ENCODE results near the gene RPL36. TPM values are rescaled to one million over a fixed set of nuclear protein-coding genes. Genes with fewer than 3 reads are reported as not detected.

The RPL36 gene
- polyA plus RNA-seq, 1 donor (not counting 4 experiments of a cell fraction or from before 2014, with no cell fraction given), result 636 TPM

DNA sequence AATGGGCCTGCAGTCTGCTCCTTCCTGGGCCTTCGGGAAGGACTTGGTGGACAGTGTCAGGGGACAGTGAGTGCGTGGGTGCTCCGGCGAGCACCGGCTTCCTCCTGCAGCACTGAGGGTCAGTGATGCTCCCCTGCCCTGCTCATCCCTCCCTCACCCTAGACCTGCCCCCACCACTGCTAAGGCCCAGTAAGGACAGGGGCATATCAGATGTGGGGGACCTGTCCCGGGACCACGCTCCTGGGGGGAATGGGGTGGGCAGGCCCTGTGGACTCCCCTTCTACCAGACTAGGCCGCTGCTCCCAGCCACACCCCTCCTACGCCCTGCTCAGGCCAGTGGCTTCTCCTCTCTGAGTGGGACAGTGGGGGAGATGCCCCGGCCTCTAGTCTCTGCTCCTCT is 13.0 kb upstream of the RPL36 start:
- Histone ChIP-seq H3K79me2 (ENCODE audit: control insufficient read depth, insufficient read depth, low read length) (peaks cover 10% of the 10 kb centered on the region), H3K9ac (ENCODE audit: control insufficient read depth, extremely low read depth, insufficient read depth, low read length) (no peak overlapping the region), H4K20me1 (ENCODE audit: control insufficient read depth, extremely low read depth, insufficient read depth, low read length) (no peaks in the 10 kb centered on the region), H3K9me1 (ENCODE audit: control insufficient read depth, extremely low read depth, insufficient read depth, low read length) (no peaks in the 10 kb centered on the region), H3K27me3 (ENCODE audit: control insufficient read depth, extremely low read depth, insufficient read depth, low read length) (no peaks in the 10 kb centered on the region), H2AFZ (ENCODE audit: control insufficient read depth, low read length) (no peak overlapping the region), H3K27ac (ENCODE audit: control insufficient read depth, insufficient read depth, low read length) (no peak overlapping the region), H3K4me1 (ENCODE audit: control insufficient read depth, extremely low read depth, insufficient read depth, low read length) (peaks cover 11% of the 10 kb centered on the region), H3K9me3 (ENCODE audit: control insufficient read depth, low read depth, low read length) (no peaks in the 10 kb centered on the region), H3K4me2 (ENCODE audit: control insufficient read depth, extremely low read depth, insufficient read depth, low read depth, low read length) (no peak overlapping the region), H3K36me3 (ENCODE audit: control insufficient read depth in 2 of 2, extremely low read depth in 1 of 2, insufficient read depth in 2 of 2, low read length in 2 of 2) (peaks cover 4 to 8% of the 10 kb centered on the region in 2 experiments), H3K4me3 (ENCODE audit: control insufficient read depth in 2 of 3, extremely low read depth in 1 of 3, insufficient read depth in 2 of 3, low read depth in 1 of 3, low read length in 3 of 3) (no peak overlapping the region)
- no peak for TF ChIP-seq EZH2 (IDR thresholded peaks at IDR 0.05; ENCODE audit: low read length)
- TF ChIP-seq, protein P1, sequence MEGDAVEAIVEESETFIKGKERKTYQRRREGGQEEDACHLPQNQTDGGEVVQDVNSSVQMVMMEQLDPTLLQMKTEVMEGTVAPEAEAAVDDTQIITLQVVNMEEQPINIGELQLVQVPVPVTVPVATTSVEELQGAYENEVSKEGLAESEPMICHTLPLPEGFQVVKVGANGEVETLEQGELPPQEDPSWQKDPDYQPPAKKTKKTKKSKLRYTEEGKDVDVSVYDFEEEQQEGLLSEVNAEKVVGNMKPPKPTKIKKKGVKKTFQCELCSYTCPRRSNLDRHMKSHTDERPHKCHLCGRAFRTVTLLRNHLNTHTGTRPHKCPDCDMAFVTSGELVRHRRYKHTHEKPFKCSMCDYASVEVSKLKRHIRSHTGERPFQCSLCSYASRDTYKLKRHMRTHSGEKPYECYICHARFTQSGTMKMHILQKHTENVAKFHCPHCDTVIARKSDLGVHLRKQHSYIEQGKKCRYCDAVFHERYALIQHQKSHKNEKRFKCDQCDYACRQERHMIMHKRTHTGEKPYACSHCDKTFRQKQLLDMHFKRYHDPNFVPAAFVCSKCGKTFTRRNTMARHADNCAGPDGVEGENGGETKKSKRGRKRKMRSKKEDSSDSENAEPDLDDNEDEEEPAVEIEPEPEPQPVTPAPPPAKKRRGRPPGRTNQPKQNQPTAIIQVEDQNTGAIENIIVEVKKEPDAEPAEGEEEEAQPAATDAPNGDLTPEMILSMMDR (optimal IDR thresholded peaks at IDR 0.05 in 1 of 3, IDR thresholded peaks at IDR 0.05 in 1 of 3, conservative IDR thresholded peaks at IDR 0.05 in 1 of 3; ENCODE audit: extremely low read depth in 1 of 3, insufficient read depth in 2 of 3, low read length in 3 of 3), result no peak
- dilution Hi-C loops (cut with MboI; ENCODE audit: extremely low pct_ligation_motif_present, low sequenced_read_pairs), result no loop called here
- no peak for DNase-seq (ENCODE audit: low read depth, low spot score)
- no peak for FAIRE-seq

DNA sequence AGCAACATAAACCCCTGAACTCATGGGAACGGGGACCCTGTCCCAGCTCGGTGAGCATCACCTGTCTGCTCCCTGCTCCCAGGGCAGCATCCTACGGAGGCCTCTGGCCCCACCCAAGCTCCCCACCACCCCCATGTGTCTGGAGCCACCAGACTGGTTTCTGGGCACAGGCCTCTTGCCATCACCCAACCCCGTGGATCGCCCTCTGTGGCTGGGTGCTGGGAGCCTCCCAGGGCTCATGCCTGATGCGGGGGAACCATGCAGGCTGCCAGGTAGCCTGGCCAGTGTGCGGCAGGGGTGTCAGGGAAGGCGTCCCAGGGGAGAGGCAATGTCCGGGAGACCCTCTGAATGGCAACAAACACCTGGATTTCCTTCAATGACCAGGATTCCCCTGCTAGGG is 12.5 kb upstream of the RPL36 start:
- no peak for FAIRE-seq
- Histone ChIP-seq H3K4me3 (ENCODE audit: control insufficient read depth in 2 of 3, extremely low read depth in 1 of 3, insufficient read depth in 2 of 3, low read depth in 1 of 3, low read length in 3 of 3) (no peak overlapping the region), H3K36me3 (ENCODE audit: control insufficient read depth in 2 of 2, extremely low read depth in 1 of 2, insufficient read depth in 2 of 2, low read length in 2 of 2) (peaks cover 4 to 8% of the 10 kb centered on the region in 2 experiments), H4K20me1 (ENCODE audit: control insufficient read depth, extremely low read depth, insufficient read depth, low read length) (no peaks in the 10 kb centered on the region), H3K27me3 (ENCODE audit: control insufficient read depth, extremely low read depth, insufficient read depth, low read length) (no peaks in the 10 kb centered on the region), H2AFZ (ENCODE audit: control insufficient read depth, low read length) (no peak overlapping the region), H3K4me2 (ENCODE audit: control insufficient read depth, extremely low read depth, insufficient read depth, low read depth, low read length) (no peak overlapping the region), H3K27ac (ENCODE audit: control insufficient read depth, insufficient read depth, low read length) (no peak overlapping the region), H3K79me2 (ENCODE audit: control insufficient read depth, insufficient read depth, low read length) (peaks cover 10% of the 10 kb centered on the region), H3K4me1 (ENCODE audit: control insufficient read depth, extremely low read depth, insufficient read depth, low read length) (peaks cover 15% of the 10 kb centered on the region), H3K9me1 (ENCODE audit: control insufficient read depth, extremely low read depth, insufficient read depth, low read length) (no peaks in the 10 kb centered on the region), H3K9me3 (ENCODE audit: control insufficient read depth, low read depth, low read length) (no peaks in the 10 kb centered on the region), H3K9ac (ENCODE audit: control insufficient read depth, extremely low read depth, insufficient read depth, low read length) (no peak overlapping the region)
- dilution Hi-C loops (cut with MboI; ENCODE audit: extremely low pct_ligation_motif_present, low sequenced_read_pairs), result no loop called here
- TF ChIP-seq EZH2 (IDR thresholded peaks at IDR 0.05; ENCODE audit: low read length), result no peak
- TF ChIP-seq, protein P1 (optimal IDR thresholded peaks at IDR 0.05 in 1 of 3, IDR thresholded peaks at IDR 0.05 in 1 of 3, conservative IDR thresholded peaks at IDR 0.05 in 1 of 3; ENCODE audit: extremely low read depth in 1 of 3, insufficient read depth in 2 of 3, low read length in 3 of 3), result no peak
- no peak for DNase-seq (ENCODE audit: low read depth, low spot score)
